NOMO-1 treated with DMSO at 0.1 percent for 48 hours (cell line): Measurements from ENCODE around the gene CWC15.
"Not testable (repeated sequence)": the region's sequence is repeated elsewhere in the genome, so short reads cannot be mapped to it uniquely, and the experiment has no call there.

Experiments
- DNase-seq: peaks from one replicate; lab custom pipeline; 2025; ENCODE audit not compliant: unreplicated experiment; lab: John Stamatoyannopoulos, UW

The CWC15 gene

GRCh38 chr11:94956963-94957362 is 16.4 kb downstream of the CWC15 start:
- no peak for DNase-seq

GRCh38 chr11:94954753-94955152 is 18.6 kb downstream of the CWC15 start:
- no peak for DNase-seq

GRCh38 chr11:94948070-94948617 is 25.2 kb downstream of the CWC15 start:
- peak; percentile 46 for DNase-seq

GRCh38 chr11:94946812-94947211 is 26.5 kb downstream of the CWC15 start:
- DNase-seq: no peak

- no peak for DNase-seq
Observed at GRCh38 chr11:94941131-94941530, 32.2 kb downstream of the CWC15 start.

- no peak for DNase-seq
Observed at GRCh38 chr11:94939346-94939745, 34.0 kb downstream of the CWC15 start.

GRCh38 chr11:94938095-94939055 is 35.0 kb downstream of the CWC15 start:
- DNase-seq: no peak

GRCh38 chr11:94934846-94935245 is 38.5 kb downstream of the CWC15 start:
- DNase-seq: no peak

GRCh38 chr11:94934362-94934761 is 39.0 kb downstream of the CWC15 start:
- DNase-seq: no peak

GRCh38 chr11:94933223-94934130 is 39.9 kb downstream of the CWC15 start:
- no peak for DNase-seq

- no peak for DNase-seq
Observed at GRCh38 chr11:94932503-94932902, 40.9 kb downstream of the CWC15 start.

- DNase-seq: not testable (repeated sequence)
Observed at GRCh38 chr11:94932072-94932471, 41.3 kb downstream of the CWC15 start.

GRCh38 chr11:94928117-94928990 is 45.0 kb downstream of the CWC15 start:
- DNase-seq: no peak

GRCh38 chr11:94926698-94927237 is 46.6 kb downstream of the CWC15 start:
- no peak for DNase-seq

GRCh38 chr11:94926271-94926625 is 47.1 kb downstream of the CWC15 start:
- DNase-seq: no peak

- no peak for DNase-seq
Observed at GRCh38 chr11:94925422-94926270, 47.7 kb downstream of the CWC15 start.

- no peak for DNase-seq
Observed at GRCh38 chr11:94924612-94925011, 48.7 kb downstream of the CWC15 start.

- DNase-seq: no peak
Observed at GRCh38 chr11:94924171-94924572, 49.2 kb downstream of the CWC15 start.

- DNase-seq: no peak
Observed at GRCh38 chr11:94923004-94923334, 50.4 kb downstream of the CWC15 start.
